A549 (cell line): ENCODE measurements around the gene UVSSA. TPM values are rescaled to one million over a fixed set of nuclear protein-coding genes. Genes with fewer than 3 reads are reported as not detected.

Source experiments
- ATAC-seq, 2 experiments: fragments of 200-7000 bp in 1 of 2; fragments of >200 bp in 1 of 2; cut with Nextera tagmentation in 1 of 2; cut with Tn5 transposase in 1 of 2; 3 replicates each; pipeline versions ENCODE4 v1.8.0 to v1.9.1; 2018 to 2020; ENCODE audit warnings: mild to moderate bottlenecking in 1 of 2, moderate library complexity in 1 of 2
- CTCF ChIA-PET: fragments of 300-600 bp; sonication (Branson Sonifier 250); formaldehyde crosslinking; extraction: SDS; loops from one replicate; lab custom pipeline; 2021; ENCODE audit warnings: antibody characterized with exemption, inconsistent platforms; lab: Yijun Ruan, JAX
- POLR2A ChIA-PET: fragments of 350-600 bp; formaldehyde crosslinking; extraction: SDS; loops from one replicate; lab custom pipeline; 2021; ENCODE audit warnings: antibody characterized with exemption, inconsistent platforms; lab: Yijun Ruan, JAX
- DNase-seq, 2 experiments: peaks; one replicate each; pipeline versions ENCODE4 v3.0.0 to v3.0.0-alpha.2; 2011 to 2016; ENCODE audit warnings: low read depth in 1 of 2, low spot score in 1 of 2
- FAIRE-seq: peaks from 2 replicates; lab custom pipeline; 2011; peaks lifted over from hg19 to GRCh38; lab: Jason Lieb, UNC
- H3K27ac ChIP-seq, 2 experiments: fragments of >200 bp; sonication (Bioruptor Twin); formaldehyde crosslinking; 3 replicates each; pipeline ENCODE4 v1.5.1; 2016 to 2017
- H3K4me1 ChIP-seq: fragments of >200 bp; sonication (Bioruptor Twin); formaldehyde crosslinking; 3 replicates; pipeline ENCODE4 v1.6.1; 2016
- H3K4me2 ChIP-seq: fragments of >200 bp; sonication (Bioruptor Twin); formaldehyde crosslinking; 3 replicates; pipeline ENCODE4 v1.6.1; 2016
- H3K4me3 ChIP-seq: fragments of >200 bp; sonication (Bioruptor Twin); formaldehyde crosslinking; 3 replicates; pipeline ENCODE4 v1.5.1; 2016
- H3K9me3 ChIP-seq: fragments of >200 bp; sonication (Bioruptor Twin); formaldehyde crosslinking; 3 replicates; pipeline ENCODE4 v1.6.1; 2016
- CBX8 ChIP-seq: fragments of 200-600 bp; sonication (generic); IDR thresholded peaks from 2 replicates; pipeline ENCODE4 v1.6.1; 2016
- CEBPB ChIP-seq, 2 experiments: fragments of >200 bp in 1 of 2; sonication (Bioruptor Twin) in 1 of 2; formaldehyde crosslinking in 1 of 2; IDR thresholded peaks; 2 replicates each; pipeline ENCODE4 v1.6.1; 2012 to 2016
- CTCF ChIP-seq: fragments of >200 bp; sonication (Bioruptor Twin); formaldehyde crosslinking; IDR thresholded peaks from 3 replicates; pipeline ENCODE4 v1.5.1; 2016
- EHF ChIP-seq: fragments of 250-450 bp; sonication (Bioruptor Pico); IDR thresholded peaks from 2 replicates; pipeline ENCODE4 v1.5.0; 2020; ENCODE audit warnings: mild to moderate bottlenecking
- EHMT2 ChIP-seq: fragments of 200-600 bp; sonication (generic); IDR thresholded peaks from 2 replicates; pipeline ENCODE4 v1.6.1; 2016; ENCODE audit warnings: antibody characterized with exemption, low read depth, mild to moderate bottlenecking, moderate library complexity
- FOXS1 ChIP-seq: fragments of 250-450 bp; sonication (Bioruptor Pico); IDR thresholded peaks from 2 replicates; pipeline ENCODE4 v1.5.0; 2020; ENCODE audit warnings: mild to moderate bottlenecking, moderate library complexity
- JUNB ChIP-seq: fragments of >200 bp; sonication (Bioruptor Twin); formaldehyde crosslinking; IDR thresholded peaks from 2 replicates; pipeline ENCODE4 v1.6.1; 2016
- KDM5A ChIP-seq: fragments of 200-600 bp; sonication (generic); IDR thresholded peaks from 2 replicates; pipeline ENCODE4 v1.6.1; 2016; ENCODE audit warnings: antibody characterized with exemption, mild to moderate bottlenecking
- MAFK ChIP-seq: fragments of 450-650 bp; IDR thresholded peaks from 2 replicates; pipeline ENCODE4 v1.6.1; 2014; ENCODE audit not compliant: partially characterized antibody
- MAX ChIP-seq: IDR thresholded peaks from 2 replicates; pipeline ENCODE4 v1.6.1; 2012
- MAZ ChIP-seq: fragments of 150-350 bp; IDR thresholded peaks from 2 replicates; pipeline ENCODE4 v1.6.1; 2014; ENCODE audit warnings: antibody characterized with exemption, low read depth, low read length, borderline replicate concordance
- MYC ChIP-seq: IDR thresholded peaks from 2 replicates; pipeline ENCODE4 v1.6.1; 2012; ENCODE audit warnings: mild to moderate bottlenecking, inconsistent platforms, low read length, improper control_type of control experiment, borderline replicate concordance
- PBX3 ChIP-seq: IDR thresholded peaks from 2 replicates; pipeline ENCODE4 v1.6.1; 2012
- PHF8 ChIP-seq: fragments of 200-600 bp; sonication (generic); IDR thresholded peaks from 2 replicates; pipeline ENCODE4 v1.6.1; 2016; ENCODE audit warnings: low read depth, mild to moderate bottlenecking, antibody characterized with exemption, moderate library complexity, borderline replicate concordance
- RAD21 ChIP-seq, 2 experiments: fragments of >200 bp in 1 of 2; sonication (Bioruptor Twin) in 1 of 2; formaldehyde crosslinking in 1 of 2; IDR thresholded peaks in 1 of 2; conservative IDR thresholded peaks in 1 of 2; 2 replicates in 1 of 2; 3 replicates in 1 of 2; pipeline ENCODE4 v1.6.1; 2012 to 2018; ENCODE audit warnings: inconsistent platforms in 1 of 2
- REST ChIP-seq: fragments of 200-600 bp; sonication (generic); IDR thresholded peaks from 2 replicates; pipeline ENCODE4 v1.6.1; 2016; ENCODE audit warnings: antibody characterized with exemption, mild to moderate bottlenecking, moderate library complexity
- RFX5 ChIP-seq: fragments of 450-650 bp; IDR thresholded peaks from 2 replicates; pipeline ENCODE4 v1.7.1; 2014; ENCODE audit warnings: antibody characterized with exemption, mild to moderate bottlenecking, moderate library complexity
- SREBF2 ChIP-seq: fragments of 450-650 bp; IDR thresholded peaks from 2 replicates; pipeline ENCODE4 v1.6.1; 2014; ENCODE audit warnings: mild to moderate bottlenecking, moderate library complexity
- TFCP2L1 ChIP-seq: fragments of 250-450 bp; sonication (Bioruptor Pico); IDR thresholded peaks from 2 replicates; pipeline ENCODE4 v1.5.0; 2021; ENCODE audit warnings: mild to moderate bottlenecking
- TP53 ChIP-seq: fragments of 250-450 bp; sonication (Bioruptor Pico); IDR thresholded peaks from 2 replicates; pipeline ENCODE4 v1.5.0; 2021; ENCODE audit warnings: mild to moderate bottlenecking, moderate library complexity
- USF2 ChIP-seq: fragments of 450-650 bp; IDR thresholded peaks from 2 replicates; pipeline ENCODE4 v1.6.1; 2014; ENCODE audit warnings: antibody characterized with exemption
- ZC3H11A ChIP-seq: fragments of 450-650 bp; IDR thresholded peaks from 2 replicates; pipeline ENCODE4 v1.6.1; 2014; ENCODE audit warnings: antibody characterized with exemption, mild to moderate bottlenecking
- ZFP36 ChIP-seq: fragments of 450-650 bp; IDR thresholded peaks from 2 replicates; pipeline ENCODE4 v1.6.1; 2014; ENCODE audit warnings: borderline replicate concordance; ENCODE audit not compliant: partially characterized antibody
- ZNF302 ChIP-seq: fragments of 250-450 bp; sonication (Bioruptor Pico); IDR thresholded peaks from 2 replicates; pipeline ENCODE4 v1.9.0; 2021; ENCODE audit warnings: inconsistent platforms, mild to moderate bottlenecking, moderate library complexity
- WGBS: methylation state at CpG from one replicate; pipeline ENCODE4 v1.1.6; 2017; ENCODE audit errors: missing lambda C conversion rate; 5-methylcytosine and 5-hydroxymethylcytosine counted together
- polyA plus RNA-seq, 4 experiments: library from polyadenylated mRNA; depleted of rRNA in 3 of 4; stranded (reverse); fragments of >200 nt; fragmentation: RNase III in 1 of 4; extraction: RNeasy Plus Mini Kit Qiagen cat#74134 plus additional on column Dnase treatment in 1 of 4; gene quantifications; 2 replicates in 3 of 4; 3 replicates in 1 of 4; pipeline ENCODE4 v1.2.3, GENCODE V29; 2011 to 2017

The UVSSA gene
- polyA plus RNA-seq, 2 of the 4 experiments (the other 2 are of a cell fraction), result 4.5 to 6.9 TPM

GRCh38 chr4:1305781-1306455 is 41.1 kb upstream of the UVSSA start:
- no peaks in the 10 kb centered on the region for H3K4me1 ChIP-seq
- 89% methylated on average over 17 of the region's 17 CpGs for WGBS
- TF ChIP-seq JUNB, result no peak
- TF ChIP-seq KDM5A, result no peak
- TF ChIP-seq MAX, result no peak
- TF ChIP-seq FOXS1 (CRISPR knock-in tag), result no peak
- TF ChIP-seq PBX3, result no peak
- TF ChIP-seq ZNF302 (CRISPR knock-in tag), result no peak
- no peak for TF ChIP-seq EHF
- TF ChIP-seq REST, result no peak
- no peak for TF ChIP-seq MAZ
- TF ChIP-seq ZC3H11A, result no peak
- TF ChIP-seq CTCF, result no peak
- TF ChIP-seq CEBPB (IDR thresholded peaks at IDR 0.05), result no peak
- no peak for TF ChIP-seq USF2
- TF ChIP-seq ZFP36, result no peak
- ChIA-PET POLR2A (no interaction called here), CTCF (no interaction called here)
- H3K4me3 ChIP-seq, result no peak overlapping the region
- FAIRE-seq, result no peak
- no peaks in the 10 kb centered on the region for H3K9me3 ChIP-seq
- H3K27ac ChIP-seq, result no peak overlapping the region
- no peak overlapping the region for H3K4me2 ChIP-seq
- ATAC-seq, result no peak
- no peak for DNase-seq

GRCh38 chr4:1307951-1308735 is 38.9 kb upstream of the UVSSA start:
- no peak overlapping the region for H3K27ac ChIP-seq
- no peak for TF ChIP-seq SREBF2
- TF ChIP-seq MYC, result no peak
- no peak for TF ChIP-seq RAD21 (conservative IDR thresholded peaks at IDR 0.05 in 1 of 2, IDR thresholded peaks at IDR 0.05 in 1 of 2)
- no peak for TF ChIP-seq EHF
- TF ChIP-seq TP53, result no peak
- no peak for TF ChIP-seq FOXS1 (CRISPR knock-in tag)
- TF ChIP-seq EHMT2, result no peak
- TF ChIP-seq MAFK, result no peak
- no peak for TF ChIP-seq TFCP2L1 (CRISPR knock-in tag)
- no peak for TF ChIP-seq PHF8
- no peak for TF ChIP-seq CBX8
- TF ChIP-seq KDM5A, result no peak
- TF ChIP-seq RFX5, result no peak
- H3K9me3 ChIP-seq, result no peaks in the 10 kb centered on the region
- ATAC-seq (no peak), DNase-seq (no peak), FAIRE-seq (no peak)
- no peaks in the 10 kb centered on the region for H3K4me1 ChIP-seq
- H3K4me3 ChIP-seq, result no peak overlapping the region
- WGBS, result 94% methylated on average over 34 of the region's 34 CpGs
- ChIA-PET POLR2A (no interaction called here), CTCF (interaction anchor here (1.0 kb wide), 1 partner anchor 44 kb away, joined by 3 read pairs; no protein-coding TSS in a partner anchor)
- no peak overlapping the region for H3K4me2 ChIP-seq
